Measurements from ENCODE around the gene ACLY.

ACLY gene

GRCh38 chr17:41930009-41930832 is 11.5 kb upstream of the ACLY start, which contains the start of gene ODAD4:
TSS of gene ODAD4 (plus strand) at chr17:41930617. CDS start at chr17:41930724, 107 bp downstream.
- peak within 1 kb of the TSS; percentile 58 for H3K4me3 ChIP-seq (ENCODE audit: low read depth, low read length)
- peak; percentile 96 for DNase-seq (ENCODE audit: low read depth)
- TF ChIP-seq CTCF (IDR thresholded peaks at IDR 0.05; ENCODE audit: control insufficient read depth, extremely low read depth, insufficient read depth), result peak; percentile 38; the same call in 1 of the 2 replicates

- no peak overlapping the region for H3K4me3 ChIP-seq (ENCODE audit: low read depth, low read length)
- no peak for TF ChIP-seq CTCF (IDR thresholded peaks at IDR 0.05; ENCODE audit: control insufficient read depth, extremely low read depth, insufficient read depth)
- no peak for DNase-seq (ENCODE audit: low read depth)
These were observed 10.0 kb upstream of the ACLY start for GRCh38 chr17:41928693-41929251.

GRCh38 chr17:41925991-41926590 is 7.3 kb upstream of the ACLY start:
- DNase-seq (ENCODE audit: low read depth), result no peak
- no peak for TF ChIP-seq CTCF (IDR thresholded peaks at IDR 0.05; ENCODE audit: control insufficient read depth, extremely low read depth, insufficient read depth)
- H3K4me3 ChIP-seq (ENCODE audit: low read depth, low read length), result no peak overlapping the region

- no peak for TF ChIP-seq CTCF (IDR thresholded peaks at IDR 0.05; ENCODE audit: control insufficient read depth, extremely low read depth, insufficient read depth)
- H3K4me3 ChIP-seq (ENCODE audit: low read depth, low read length), result no peak overlapping the region
- DNase-seq (ENCODE audit: low read depth), result no peak
These were observed 1.8 kb upstream of the ACLY start for GRCh38 chr17:41920580-41920955.

- TF ChIP-seq CTCF (IDR thresholded peaks at IDR 0.05; ENCODE audit: control insufficient read depth, extremely low read depth, insufficient read depth), result no peak
- DNase-seq (ENCODE audit: low read depth), result peak; percentile 52
- peak overlapping the region; percentile 99 for H3K4me3 ChIP-seq (ENCODE audit: low read depth, low read length)
These were observed 1.3 kb upstream of the ACLY start for GRCh38 chr17:41919840-41920579.

- peak overlapping the region; percentile 99 for H3K4me3 ChIP-seq (ENCODE audit: low read depth, low read length)
- DNase-seq (ENCODE audit: low read depth), result peak; percentile 37
These were observed 540 bp upstream of the ACLY start for GRCh38 chr17:41919165-41919817.

More at GRCh38 chr17:41919165-41919817, 540 bp upstream of the ACLY start:
- no peak for TF ChIP-seq CTCF (IDR thresholded peaks at IDR 0.05; ENCODE audit: control insufficient read depth, extremely low read depth, insufficient read depth)
